GM12878 (cell line): ENCODE data around the gene TMPRSS13. TPM values are rescaled to one million over a fixed set of nuclear protein-coding genes. Genes with fewer than 3 reads are reported as not detected.

ENCODE experiments used
- BRCA1 ChIP-seq: IDR thresholded peaks from 2 replicates; pipeline ENCODE4 v1.6.1; 2011; ENCODE audit warnings: low read depth, low read length, improper control_type of control experiment
- EP300 ChIP-seq, 2 experiments: fragments of 150-350 bp in 1 of 2; IDR thresholded peaks; 2 replicates each; pipeline ENCODE4 v1.6.1; 2011 to 2012; ENCODE audit warnings: low read depth in 2 of 2, low read length in 2 of 2, borderline replicate concordance in 1 of 2, improper control_type of control experiment in 1 of 2, inconsistent platforms in 1 of 2; ENCODE audit not compliant: control insufficient read depth in 1 of 2
- ETV6 ChIP-seq, 2 experiments: fragments of 450-650 bp in 1 of 2; IDR thresholded peaks in 1 of 2; conservative IDR thresholded peaks in 1 of 2; 2 replicates each; pipeline ENCODE4 v1.6.1; 2014; ENCODE audit warnings: antibody characterized with exemption in 1 of 2, borderline replicate concordance in 1 of 2, low read depth in 1 of 2, mild to moderate bottlenecking in 1 of 2, moderate library complexity in 1 of 2
- RELA ChIP-seq: fragments of 450-650 bp; IDR thresholded peaks from 2 replicates; pipeline ENCODE4 v1.8.0; 2014; ENCODE audit warnings: borderline replicate concordance; ENCODE audit not compliant: partially characterized antibody
- YY1 ChIP-seq: IDR thresholded peaks from 2 replicates; pipeline ENCODE4 v1.6.1; 2011; ENCODE audit warnings: low read depth, mild to moderate bottlenecking, low read length
- polyA plus RNA-seq, 11 experiments: library from polyadenylated mRNA; depleted of rRNA in 4 of 11; unstranded in 6 of 11; stranded (reverse) in 5 of 11; fragments of >200 nt; fragmentation: Nextera tagmentation in 4 of 11; fragmentation: Illumina TruSeq in 1 of 11; extraction: Ambion mirVana in 4 of 11; extraction: Trizol in 1 of 11; gene quantifications; 1 replicate in 1 of 11; 2 replicates in 10 of 11; pipeline versions ENCODE4 v1.2.1 to v1.2.3, GENCODE V29; 2011 to 2016; ENCODE audit warnings: inconsistent platforms in 2 of 11, missing spikeins in 2 of 11, low read depth in 1 of 11
- total RNA-seq, 4 experiments: library from RNA; depleted of rRNA in 3 of 4; stranded (reverse); fragments of >200 nt in 3 of 4; fragmentation: Illumina TruSeq in 1 of 4; extraction: Trizol in 1 of 4; gene quantifications; 2 replicates each; pipeline versions ENCODE4 v1.2.1 to v1.2.3, GENCODE V29; 2013 to 2021
- TF ChIP-seq, protein P1 (sequence below), 3 experiments: IDR thresholded peaks in 2 of 3; conservative IDR thresholded peaks in 1 of 3; 2 replicates each; pipeline ENCODE4 v1.5.1; 2011; ENCODE audit warnings: low read depth in 3 of 3, low read length in 3 of 3, mild to moderate bottlenecking in 3 of 3, control low read depth in 2 of 3, moderate library complexity in 2 of 3, inconsistent platforms in 1 of 3, mixed read lengths in 1 of 3; ENCODE audit not compliant: control insufficient read depth in 2 of 3, insufficient read depth in 1 of 3; ENCODE audit errors: extremely low read depth in 1 of 3
- TF ChIP-seq, protein P2 (sequence below): fragments of 150-350 bp; IDR thresholded peaks from 2 replicates; pipeline ENCODE4 v1.6.1; 2016; ENCODE audit warnings: low read depth, low read length

The TMPRSS13 gene
- total and polyA plus RNA-seq, 10 of the 15 experiments (the other 5 are each of a cell fraction or from before 2014, with no cell fraction given): 0.05 to 0.50 (median 0.26) TPM; not detected in 2

DNA sequence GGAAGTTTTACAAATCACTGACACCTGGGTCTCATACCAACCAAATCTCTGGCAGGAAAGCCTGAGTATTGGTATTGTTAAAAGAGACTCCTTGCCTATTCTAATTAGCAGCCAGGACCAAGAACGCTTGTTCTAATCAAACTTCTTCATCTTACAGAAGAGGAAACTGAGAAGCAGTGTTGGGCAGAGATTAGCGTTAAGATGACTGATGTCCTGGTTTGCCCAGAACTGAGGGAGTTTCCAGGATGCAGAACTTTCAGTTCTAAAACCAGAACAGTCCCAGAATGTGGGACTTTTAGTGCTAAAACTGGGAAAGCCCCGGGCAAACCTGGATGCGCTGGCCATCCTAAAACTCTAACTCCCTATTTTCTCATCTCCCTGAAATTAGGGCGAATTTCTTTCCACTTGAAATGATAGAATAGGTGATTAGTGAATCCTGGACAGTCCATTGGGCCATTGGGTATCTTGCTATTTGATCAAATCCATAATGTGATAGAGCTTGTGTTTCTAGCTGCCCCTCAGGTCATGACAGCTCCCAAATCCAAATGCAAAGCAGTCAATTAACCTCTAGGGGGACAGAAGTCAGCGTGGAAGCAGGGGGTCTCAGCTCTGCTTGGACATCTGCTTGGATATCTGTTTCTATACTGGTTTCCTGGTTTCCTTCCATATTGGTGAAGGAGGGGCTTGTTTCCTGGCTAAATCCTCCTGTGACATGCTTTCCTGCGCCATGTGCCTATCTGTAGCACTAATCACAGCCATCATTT, 16.0 kb upstream of the TMPRSS13 start (continued):
- TF ChIP-seq, protein P1, sequence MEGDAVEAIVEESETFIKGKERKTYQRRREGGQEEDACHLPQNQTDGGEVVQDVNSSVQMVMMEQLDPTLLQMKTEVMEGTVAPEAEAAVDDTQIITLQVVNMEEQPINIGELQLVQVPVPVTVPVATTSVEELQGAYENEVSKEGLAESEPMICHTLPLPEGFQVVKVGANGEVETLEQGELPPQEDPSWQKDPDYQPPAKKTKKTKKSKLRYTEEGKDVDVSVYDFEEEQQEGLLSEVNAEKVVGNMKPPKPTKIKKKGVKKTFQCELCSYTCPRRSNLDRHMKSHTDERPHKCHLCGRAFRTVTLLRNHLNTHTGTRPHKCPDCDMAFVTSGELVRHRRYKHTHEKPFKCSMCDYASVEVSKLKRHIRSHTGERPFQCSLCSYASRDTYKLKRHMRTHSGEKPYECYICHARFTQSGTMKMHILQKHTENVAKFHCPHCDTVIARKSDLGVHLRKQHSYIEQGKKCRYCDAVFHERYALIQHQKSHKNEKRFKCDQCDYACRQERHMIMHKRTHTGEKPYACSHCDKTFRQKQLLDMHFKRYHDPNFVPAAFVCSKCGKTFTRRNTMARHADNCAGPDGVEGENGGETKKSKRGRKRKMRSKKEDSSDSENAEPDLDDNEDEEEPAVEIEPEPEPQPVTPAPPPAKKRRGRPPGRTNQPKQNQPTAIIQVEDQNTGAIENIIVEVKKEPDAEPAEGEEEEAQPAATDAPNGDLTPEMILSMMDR (IDR thresholded peaks at IDR 0.05 in 2 of 3, conservative IDR thresholded peaks at IDR 0.05 in 1 of 3; ENCODE audit: control insufficient read depth in 2 of 3, extremely low read depth in 1 of 3, insufficient read depth in 1 of 3, low read depth in 3 of 3, low read length in 3 of 3): peak in 1 of 3 experiments; percentile 22; a peak in 1 of 6 replicates
- TF ChIP-seq ETV6 (conservative IDR thresholded peaks at IDR 0.05 in 1 of 2, IDR thresholded peaks at IDR 0.05 in 1 of 2; ENCODE audit: borderline replicate concordance in 1 of 2, low read depth in 1 of 2) (peak in 1 of 2 experiments; percentile 39; a peak in 1 of 4 replicates), BRCA1 (no peak), EP300 (IDR thresholded peaks at IDR 0.05; ENCODE audit: borderline replicate concordance in 1 of 2, control insufficient read depth in 1 of 2, low read depth in 2 of 2, low read length in 2 of 2) (peak in 1 of 2 experiments; percentile 32; a peak in 1 of 4 replicates), YY1 (no peak), RELA (peak; percentile 41)
- TF ChIP-seq, protein P2, sequence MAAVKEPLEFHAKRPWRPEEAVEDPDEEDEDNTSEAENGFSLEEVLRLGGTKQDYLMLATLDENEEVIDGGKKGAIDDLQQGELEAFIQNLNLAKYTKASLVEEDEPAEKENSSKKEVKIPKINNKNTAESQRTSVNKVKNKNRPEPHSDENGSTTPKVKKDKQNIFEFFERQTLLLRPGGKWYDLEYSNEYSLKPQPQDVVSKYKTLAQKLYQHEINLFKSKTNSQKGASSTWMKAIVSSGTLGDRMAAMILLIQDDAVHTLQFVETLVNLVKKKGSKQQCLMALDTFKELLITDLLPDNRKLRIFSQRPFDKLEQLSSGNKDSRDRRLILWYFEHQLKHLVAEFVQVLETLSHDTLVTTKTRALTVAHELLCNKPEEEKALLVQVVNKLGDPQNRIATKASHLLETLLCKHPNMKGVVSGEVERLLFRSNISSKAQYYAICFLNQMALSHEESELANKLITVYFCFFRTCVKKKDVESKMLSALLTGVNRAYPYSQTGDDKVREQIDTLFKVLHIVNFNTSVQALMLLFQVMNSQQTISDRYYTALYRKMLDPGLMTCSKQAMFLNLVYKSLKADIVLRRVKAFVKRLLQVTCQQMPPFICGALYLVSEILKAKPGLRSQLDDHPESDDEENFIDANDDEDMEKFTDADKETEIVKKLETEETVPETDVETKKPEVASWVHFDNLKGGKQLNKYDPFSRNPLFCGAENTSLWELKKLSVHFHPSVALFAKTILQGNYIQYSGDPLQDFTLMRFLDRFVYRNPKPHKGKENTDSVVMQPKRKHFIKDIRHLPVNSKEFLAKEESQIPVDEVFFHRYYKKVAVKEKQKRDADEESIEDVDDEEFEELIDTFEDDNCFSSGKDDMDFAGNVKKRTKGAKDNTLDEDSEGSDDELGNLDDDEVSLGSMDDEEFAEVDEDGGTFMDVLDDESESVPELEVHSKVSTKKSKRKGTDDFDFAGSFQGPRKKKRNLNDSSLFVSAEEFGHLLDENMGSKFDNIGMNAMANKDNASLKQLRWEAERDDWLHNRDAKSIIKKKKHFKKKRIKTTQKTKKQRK: no peak
